ENCODE data around the gene MCRIP2.
"Not testable (repeated sequence)": the region's sequence is repeated elsewhere in the genome, so short reads cannot be mapped to it uniquely, and the experiment has no call there.

Gene MCRIP2

DNA sequence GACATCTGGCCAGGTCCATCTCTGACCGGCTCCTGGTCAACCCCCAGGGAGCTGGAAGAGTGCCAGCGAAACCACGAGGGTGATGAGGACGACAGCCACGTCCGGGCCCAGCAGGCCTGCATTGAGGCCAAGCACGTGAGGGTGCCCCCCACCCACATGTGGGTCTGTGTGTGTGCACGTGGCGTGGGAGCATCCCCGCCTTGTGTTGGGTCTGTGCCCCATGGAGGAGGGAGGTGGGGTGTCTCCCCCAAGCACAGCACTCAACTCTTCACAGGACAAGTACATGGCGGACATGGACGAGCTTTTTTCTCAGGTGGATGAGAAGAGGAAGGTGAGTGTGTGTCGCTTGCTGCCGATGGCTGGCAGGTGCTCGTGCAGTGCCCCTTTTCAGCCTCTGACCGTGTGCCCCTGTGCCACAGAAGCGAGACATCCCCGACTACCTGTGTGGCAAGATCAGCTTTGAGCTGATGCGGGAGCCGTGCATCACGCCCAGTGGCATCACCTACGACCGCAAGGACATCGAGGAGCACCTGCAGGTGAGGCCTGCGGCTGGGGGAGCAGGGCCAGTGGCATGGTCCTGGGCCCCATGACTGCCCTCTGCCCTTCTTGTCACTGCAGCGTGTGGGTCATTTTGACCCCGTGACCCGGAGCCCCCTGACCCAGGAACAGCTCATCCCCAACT, 40.3 kb downstream of the MCRIP2 start:
- no peak for DNase-seq (ENCODE audit: low spot score)

- no peak for DNase-seq (ENCODE audit: low spot score)
Measured at GRCh38 chr16:682493-683395, 41.1 kb downstream of the MCRIP2 start.

DNA sequence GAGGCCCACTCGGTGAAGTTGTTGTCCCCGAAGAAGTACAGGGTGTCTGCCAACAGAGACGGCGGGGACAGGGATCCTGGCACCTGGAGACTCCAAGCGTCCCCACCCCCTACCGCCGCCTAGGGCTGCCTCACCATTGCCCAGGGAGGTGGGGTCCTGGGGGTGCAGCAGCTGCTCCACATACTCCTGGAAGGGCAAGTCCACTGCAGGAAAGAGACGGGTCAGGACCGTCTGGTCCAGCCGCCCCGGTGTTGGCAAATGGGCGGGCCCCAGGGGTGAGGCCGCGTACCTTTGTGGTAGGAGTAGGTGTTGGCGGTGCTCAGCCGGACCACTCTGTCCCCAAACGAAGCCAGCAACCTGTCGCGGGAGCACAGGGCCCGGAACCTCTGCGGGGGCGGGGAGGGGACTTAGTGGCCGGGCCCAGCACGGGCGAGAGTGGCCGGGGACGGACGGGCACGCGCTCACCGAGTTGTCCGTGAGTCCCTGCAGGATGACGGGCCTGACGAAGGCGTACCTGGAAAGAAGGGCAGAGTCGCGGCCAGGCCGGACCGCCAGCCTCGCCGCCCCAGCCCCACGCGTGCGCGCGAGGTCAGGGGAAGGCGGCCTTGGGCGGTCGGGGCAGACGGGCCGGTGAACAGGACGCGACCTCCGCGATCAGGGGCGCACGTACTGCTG, 41.9 kb downstream of the MCRIP2 start:
- DNase-seq (ENCODE audit: low spot score) = no peak

DNA sequence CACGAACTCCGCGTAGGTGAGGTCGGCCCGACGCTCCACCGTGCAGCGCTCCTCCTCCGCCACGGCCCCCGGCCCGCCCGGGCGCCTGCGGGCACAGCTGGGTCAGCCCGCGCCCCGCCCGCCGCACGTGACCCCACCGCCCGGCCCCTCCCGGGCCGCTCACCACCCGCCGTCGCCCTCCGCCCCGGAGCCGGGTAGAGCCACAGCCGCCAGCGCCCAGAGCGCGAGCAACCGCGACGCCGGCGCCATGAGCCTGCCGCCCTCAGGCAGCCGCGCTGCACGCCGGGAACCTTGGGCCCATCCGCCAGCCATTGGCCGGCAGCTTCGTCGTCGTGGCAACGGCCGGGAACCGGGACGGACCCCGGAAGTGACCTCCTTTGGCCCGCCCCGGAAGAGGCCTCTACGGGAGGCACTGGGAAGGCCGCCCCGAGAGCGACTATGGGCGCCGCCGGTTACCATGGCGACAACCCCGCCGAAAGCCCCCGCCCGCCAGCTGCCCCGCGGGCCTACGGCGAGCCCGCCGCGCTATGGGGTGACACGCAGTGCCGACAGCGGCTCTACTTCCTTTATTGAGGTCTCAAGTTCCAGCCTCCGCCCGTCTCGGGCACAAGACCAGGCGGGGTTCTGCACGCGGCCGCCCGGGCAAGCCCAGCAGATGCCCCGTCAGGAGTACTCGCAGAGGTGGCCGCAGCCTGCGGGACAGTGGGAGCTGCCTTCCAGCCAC, 42.6 kb downstream of the MCRIP2 start, which contains the start of gene JMJD8:
JMJD8 (minus strand) TSS at position 264 of the 724 bp plus-strand sequence; CDS start at position 249, 15 bp downstream.
- DNase-seq (ENCODE audit: low spot score) = peak; percentile 96

DNA sequence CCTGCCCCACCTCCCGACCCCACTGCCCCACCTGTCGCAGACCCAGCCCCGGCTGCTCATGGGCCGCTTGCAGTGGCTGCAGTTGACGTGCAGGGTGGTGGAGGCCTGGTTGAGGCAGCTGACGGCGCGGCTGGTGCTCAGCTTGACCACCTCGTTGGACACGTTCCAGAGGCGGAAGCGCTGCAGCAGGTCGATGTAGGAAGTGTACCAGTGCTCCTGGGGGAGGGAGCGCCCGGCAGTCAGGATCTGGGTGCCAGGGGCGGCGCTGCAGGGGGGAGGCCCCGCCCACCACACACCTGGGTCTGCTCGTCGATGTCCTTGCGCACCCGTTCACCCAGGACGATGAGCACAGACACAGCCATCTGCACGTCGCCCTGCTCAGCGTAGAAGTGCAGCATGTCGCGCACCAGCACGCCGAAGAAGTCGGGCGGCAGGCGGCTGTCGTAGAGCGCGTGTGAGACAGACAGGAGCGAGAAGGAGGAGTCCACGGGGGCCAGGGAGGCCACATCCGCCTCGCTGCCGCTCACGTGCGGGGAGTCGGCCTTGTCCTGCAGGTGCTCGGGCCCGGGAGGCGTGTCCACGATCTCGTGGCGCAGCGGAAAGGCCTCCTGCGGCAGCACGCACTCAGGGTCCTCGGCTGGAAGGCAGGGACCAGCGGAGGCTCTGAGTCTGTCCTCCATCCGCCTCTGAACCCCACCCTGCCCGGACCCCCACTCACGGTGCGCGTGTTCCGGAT, 43.5 kb downstream of the MCRIP2 start:
- no peak for DNase-seq (ENCODE audit: low spot score)

DNA sequence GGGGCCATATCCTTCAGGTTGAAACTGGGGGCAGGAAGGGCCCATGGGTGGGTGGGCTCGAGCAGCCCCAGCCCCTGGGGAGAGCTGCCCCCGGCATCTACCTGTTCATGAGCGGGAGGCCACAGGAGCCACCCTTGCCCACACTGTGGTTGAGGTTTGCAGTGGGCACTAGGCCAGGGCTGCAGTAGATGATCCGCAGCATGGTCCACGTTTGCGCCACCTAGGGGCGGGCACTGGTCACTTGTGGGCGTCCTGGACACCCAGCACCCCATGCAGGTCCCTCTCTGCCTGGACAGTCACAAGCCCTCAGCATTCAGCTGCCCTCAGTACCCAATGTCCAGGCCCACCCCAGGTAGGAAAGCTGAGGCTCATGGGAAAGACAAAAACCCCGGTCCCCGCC, 44.3 kb downstream of the MCRIP2 start:
- no peak for DNase-seq (ENCODE audit: low spot score)

DNA sequence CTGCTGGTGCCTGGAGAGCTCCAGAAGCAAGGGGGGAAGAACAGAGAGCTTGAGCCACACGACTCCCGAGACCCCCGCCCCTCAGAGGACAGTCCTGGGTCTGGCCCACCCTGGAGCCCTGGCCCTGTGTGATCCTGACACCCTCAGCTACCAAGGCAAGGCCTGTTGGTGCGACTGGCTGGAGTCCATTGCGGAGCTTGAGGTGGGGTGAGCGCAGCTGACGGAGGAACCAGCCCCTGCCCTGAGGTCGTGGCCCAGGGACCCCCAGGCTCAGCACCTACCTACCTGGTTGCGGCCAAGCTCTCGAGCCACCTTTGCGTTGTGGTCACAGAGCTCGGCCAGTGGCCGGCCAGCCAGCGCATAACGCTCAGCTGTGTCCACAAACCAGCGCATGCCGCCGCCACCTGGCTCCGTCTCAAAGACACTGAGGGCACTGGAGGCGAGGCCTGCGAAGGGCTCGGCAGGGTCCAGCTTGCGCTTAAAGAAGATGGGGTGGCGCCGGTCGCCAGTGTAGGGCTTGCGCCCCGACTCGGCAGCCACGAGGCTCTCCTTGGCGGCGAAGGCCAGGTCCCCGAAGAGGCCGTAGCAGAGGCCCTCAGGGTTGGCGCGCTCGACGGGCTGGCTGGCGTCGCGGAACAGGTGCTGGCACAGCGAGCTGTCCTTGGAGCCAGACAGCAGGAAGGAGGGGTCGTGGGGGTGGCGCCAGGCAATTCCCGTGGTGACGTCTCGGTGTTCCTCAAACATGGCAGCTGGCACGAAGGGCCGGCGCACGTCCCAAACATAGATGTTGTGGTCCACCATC, 45.0 kb downstream of the MCRIP2 start:
- DNase-seq (ENCODE audit: low spot score) = no peak

DNA sequence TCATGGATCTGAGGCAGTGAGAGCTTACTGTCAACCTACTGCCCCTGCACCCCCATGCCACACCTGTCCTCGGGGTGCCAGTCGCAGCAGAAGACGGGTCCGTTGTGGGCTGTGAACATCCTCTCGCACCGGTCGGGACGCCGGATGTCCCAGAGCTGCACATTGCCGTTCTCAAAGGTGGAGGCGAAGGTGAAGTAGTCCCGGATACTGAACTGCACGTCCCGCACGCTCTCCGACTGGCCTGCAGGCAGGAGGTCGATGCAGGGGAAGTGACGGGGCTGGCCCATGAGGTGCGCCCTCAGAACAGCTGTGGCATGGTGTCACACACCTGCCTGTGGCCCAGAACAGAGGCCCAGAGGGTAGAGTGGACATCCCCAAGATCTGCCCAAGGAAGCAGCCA, 45.9 kb downstream of the MCRIP2 start:
- no peak for DNase-seq (ENCODE audit: low spot score)

DNA sequence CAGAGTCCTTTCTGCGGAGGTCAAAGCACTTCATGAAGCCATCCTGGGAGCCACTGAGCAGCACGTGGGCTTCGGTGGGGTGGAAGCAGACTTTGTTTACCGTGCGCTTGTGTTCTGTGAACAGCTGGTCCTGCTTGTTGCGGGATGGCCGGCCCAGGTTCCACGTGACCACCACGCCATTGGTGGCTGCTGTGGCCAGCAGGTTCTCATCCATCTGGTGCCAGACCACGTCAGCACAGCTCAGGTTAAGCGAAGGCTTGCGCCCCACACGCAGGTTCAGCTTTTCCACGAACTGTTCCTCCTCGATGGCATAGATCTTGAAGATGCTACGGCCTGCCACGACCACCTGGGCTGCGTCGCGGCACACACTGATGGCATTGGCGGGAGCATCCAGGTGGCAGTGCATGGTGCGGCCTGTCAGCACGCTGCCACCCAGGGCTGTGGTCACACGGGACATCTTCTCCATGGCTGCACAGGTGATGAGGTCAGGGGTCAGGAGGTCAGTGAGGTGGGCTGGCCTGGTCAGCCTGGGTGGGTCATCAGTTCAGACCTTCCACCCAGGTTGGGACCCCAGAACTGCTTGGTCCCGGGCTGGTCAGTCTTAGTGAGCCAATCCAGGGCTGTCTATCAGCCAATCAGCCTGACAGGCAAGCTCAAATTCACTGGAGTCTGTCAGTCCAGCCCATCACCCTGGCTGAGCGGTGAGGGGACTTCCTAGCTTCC, 47.7 kb downstream of the MCRIP2 start:
- DNase-seq (ENCODE audit: low spot score) = no peak

- DNase-seq (ENCODE audit: low spot score) = not testable (repeated sequence)
Measured at GRCh38 chr16:691242-691641, 49.6 kb downstream of the MCRIP2 start.

DNA sequence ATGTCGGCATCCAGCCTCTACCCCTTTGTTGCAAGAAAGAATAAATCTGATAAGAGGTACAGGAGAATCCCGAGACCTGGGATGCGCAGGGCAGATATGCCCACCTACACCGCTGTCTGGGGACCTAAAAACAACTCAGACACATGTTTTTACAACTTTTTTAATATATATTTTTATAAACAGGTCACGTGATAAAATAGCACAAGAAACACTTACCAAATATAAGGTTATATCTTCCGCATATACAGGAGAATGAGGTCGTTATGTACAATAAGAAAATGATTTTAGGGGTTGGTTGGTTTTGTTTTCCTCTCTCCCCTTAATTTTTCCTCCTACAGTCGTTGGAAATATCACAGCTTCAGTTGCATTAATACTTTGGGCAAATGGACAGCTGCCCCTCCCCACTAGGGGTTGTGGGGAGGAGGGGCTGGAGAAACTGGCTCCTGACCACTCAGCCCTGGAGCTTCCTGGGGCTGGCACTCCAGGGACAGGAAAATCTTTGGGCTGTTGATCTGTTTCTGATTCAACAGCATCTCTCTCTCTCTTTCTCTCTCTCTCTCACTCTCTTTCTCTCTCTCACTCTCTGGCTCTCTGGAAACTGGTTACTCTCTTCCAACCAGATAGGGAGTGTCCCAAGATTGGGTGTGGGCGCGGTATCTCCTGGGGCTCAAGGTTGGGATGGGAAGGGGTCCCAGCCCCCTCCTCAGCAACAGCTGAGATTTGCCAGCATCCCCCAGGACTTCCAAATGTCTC, 50.9 kb downstream of the MCRIP2 start:
- no peak for DNase-seq (ENCODE audit: low spot score)

- DNase-seq (ENCODE audit: low spot score) = no peak
Measured at GRCh38 chr16:693364-693763, 51.7 kb downstream of the MCRIP2 start.

DNA sequence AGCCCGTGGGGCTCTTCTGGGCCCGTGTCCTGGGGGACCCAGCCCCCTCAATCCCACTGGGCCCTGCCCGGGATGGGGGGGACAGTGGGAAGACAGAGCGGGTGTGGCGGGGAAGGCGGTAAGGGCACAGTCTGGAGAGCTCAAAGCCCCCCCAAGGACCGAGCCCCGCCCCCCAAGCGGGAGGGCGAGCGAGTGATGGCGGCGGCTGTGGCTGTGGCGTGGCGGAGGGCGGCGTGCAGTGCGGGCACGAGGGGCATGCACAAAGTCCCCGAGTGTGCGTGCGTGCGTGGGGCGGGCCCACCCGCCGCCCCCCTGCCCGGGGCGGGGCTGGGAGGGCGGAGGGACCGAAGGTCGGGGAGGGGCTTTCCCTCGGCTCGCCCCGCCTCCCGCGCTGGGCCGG, 52.1 kb downstream of the MCRIP2 start:
- no peak for DNase-seq (ENCODE audit: low spot score)

- no peak for DNase-seq (ENCODE audit: low spot score)
Measured at GRCh38 chr16:694187-694862, 52.7 kb downstream of the MCRIP2 start.

DNA sequence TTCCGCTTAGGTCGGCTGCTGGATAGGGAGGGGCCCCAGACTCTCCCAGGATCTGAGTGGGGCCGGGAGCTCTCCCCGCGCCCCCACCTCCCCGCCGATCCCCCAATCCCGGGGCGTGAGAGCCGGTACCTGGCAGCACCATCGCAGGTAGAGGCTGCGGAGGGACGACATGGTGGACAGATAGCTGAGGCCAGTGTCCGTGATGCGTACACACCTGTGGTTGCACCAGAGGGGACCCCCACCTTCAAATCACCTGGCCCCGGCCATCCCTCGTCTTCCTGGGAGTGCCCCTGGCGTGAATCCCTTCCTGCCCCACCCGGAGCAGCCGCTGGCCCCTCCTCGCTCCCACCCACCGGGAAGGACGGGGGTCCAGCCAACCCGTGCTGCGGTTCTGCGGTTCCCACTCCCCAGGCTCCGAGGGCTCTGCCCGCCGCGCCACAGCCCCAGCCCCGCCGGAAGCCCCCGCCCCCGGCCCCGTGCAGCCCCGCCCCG, 53.3 kb downstream of the MCRIP2 start:
- no peak for DNase-seq (ENCODE audit: low spot score)

DNA sequence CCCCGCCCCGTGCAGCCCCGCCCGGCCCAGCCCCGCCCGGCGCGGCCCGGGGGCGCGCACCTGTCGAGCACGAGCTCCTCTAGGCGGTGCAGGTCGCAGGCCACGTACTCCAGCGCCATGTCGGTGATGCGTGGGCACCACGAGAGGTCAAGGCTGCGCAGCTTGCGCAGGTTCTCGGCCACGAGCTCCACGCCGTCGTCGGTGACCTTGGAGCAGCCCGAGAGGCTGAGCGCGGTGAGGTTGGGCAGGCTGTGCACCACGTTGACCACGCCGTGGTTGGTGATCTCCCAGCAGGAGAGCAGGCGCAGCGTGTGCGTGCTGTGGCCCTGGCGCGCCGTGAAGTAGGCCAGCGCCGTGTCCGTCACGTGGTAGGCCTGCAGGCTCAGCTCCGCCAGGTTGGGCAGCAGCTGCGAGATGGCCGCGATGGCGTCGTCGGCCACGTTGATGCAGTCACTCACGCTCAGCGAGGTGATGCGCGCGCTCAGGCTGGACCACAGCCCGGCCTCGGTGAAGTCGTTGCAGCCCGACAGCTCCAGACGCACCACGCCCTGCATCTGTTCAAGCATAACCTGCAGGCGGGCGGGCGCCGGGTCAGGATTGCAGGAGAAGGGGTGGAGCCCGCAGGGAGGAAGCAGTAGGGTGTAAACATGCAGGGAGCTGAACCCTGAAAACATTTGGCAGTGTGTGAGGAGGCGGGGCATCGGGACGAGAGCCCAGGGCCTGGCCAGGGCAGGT, 53.9 kb downstream of the MCRIP2 start:
- peak; percentile 77 for DNase-seq (ENCODE audit: low spot score)
